NCI-H748 treated with DMSO at 0.1 percent for 48 hours (cell line): ENCODE data around the gene MYL11.

Source experiments
- DNase-seq: peaks from one replicate; lab custom pipeline; 2025; lab: John Stamatoyannopoulos, UW

Gene MYL11

GRCh38 chr16:30421010-30421409 is 46.4 kb downstream of the MYL11 start:
- DNase-seq = no peak
